ENCODE results near the gene CP.

CP gene

DNA sequence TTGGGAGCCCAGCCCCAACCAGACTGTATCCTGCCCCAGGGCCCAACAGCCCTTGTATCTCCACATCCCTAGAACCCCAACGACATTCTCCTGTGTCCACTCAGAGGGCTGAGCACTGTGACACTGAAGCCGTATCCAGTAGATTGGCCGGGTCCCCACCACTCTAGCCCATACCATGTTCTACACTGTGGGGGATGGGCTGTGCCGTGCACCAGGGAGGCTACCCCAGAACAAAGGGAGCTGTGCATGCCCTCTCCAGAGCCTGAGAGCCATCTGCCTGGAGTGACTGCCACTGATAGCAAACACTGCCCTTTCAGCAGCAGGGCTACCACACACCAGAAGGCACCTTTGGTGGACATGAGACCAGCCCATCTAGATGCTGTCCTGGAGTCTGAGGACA, 37.1 kb upstream of the CP start:
- POLR2A ChIA-PET = no interaction called here
- TF ChIP-seq, protein P1, sequence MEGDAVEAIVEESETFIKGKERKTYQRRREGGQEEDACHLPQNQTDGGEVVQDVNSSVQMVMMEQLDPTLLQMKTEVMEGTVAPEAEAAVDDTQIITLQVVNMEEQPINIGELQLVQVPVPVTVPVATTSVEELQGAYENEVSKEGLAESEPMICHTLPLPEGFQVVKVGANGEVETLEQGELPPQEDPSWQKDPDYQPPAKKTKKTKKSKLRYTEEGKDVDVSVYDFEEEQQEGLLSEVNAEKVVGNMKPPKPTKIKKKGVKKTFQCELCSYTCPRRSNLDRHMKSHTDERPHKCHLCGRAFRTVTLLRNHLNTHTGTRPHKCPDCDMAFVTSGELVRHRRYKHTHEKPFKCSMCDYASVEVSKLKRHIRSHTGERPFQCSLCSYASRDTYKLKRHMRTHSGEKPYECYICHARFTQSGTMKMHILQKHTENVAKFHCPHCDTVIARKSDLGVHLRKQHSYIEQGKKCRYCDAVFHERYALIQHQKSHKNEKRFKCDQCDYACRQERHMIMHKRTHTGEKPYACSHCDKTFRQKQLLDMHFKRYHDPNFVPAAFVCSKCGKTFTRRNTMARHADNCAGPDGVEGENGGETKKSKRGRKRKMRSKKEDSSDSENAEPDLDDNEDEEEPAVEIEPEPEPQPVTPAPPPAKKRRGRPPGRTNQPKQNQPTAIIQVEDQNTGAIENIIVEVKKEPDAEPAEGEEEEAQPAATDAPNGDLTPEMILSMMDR (IDR thresholded peaks at IDR 0.05; ENCODE audit: control extremely low read depth, extremely low read depth, low read depth, missing control alignments) = no peak
- no peak for DNase-seq (ENCODE audit: extremely low spot score)
- CTCF ChIA-PET = no interaction called here

DNA sequence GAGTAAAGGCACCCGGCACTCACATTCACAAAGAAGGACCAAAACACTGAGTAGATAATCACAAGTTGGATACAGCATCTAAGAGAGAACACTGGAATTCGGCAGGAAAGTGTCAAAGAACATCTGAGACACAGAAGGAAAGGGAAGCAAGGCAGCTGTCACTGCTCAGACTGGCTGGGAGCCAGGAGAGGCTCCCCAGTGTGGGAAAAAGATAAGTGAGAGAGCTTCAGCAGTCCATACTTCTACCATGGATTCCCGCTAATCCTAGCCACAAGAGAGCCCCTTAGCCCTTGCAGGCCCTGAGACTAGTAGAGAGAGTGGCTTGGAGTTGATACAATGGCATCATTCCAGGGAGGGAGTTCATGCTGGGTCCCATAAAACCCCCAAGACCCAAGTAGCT, 36.7 kb upstream of the CP start:
- POLR2A ChIA-PET = no interaction called here
- CTCF ChIA-PET = interaction anchor here (1.3 kb wide), 1 partner anchor 230 kb away, joined by 3 read pairs; no protein-coding TSS in a partner anchor
- no peak for DNase-seq (ENCODE audit: extremely low spot score)
- TF ChIP-seq, protein P1 (IDR thresholded peaks at IDR 0.05; ENCODE audit: control extremely low read depth, extremely low read depth, low read depth, missing control alignments) = no peak

DNA sequence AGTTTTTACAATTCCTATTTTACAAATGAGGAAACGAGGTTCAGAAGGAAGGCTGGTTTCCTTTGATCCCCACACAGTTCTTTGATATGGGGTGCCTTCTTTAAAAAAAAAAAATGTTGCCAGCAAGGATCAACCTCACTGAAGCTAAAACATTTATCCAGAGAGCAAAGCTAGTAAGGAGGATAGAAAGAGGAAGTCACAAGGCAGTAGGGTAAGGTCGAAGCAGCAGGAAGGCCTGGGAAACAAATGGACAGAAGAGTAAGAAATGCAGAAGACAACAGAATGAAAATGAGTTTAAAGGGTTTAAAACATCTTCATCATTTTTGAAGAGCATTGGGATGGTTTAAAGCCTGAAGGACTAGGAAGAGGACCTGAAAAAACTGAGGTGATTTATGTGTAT, 30.6 kb upstream of the CP start:
- CTCF ChIA-PET = interaction anchor here (1.0 kb wide), 1 partner anchor 132 kb away, joined by 3 read pairs; no protein-coding TSS in a partner anchor
- TF ChIP-seq, protein P1 (IDR thresholded peaks at IDR 0.05; ENCODE audit: control extremely low read depth, extremely low read depth, low read depth, missing control alignments) = no peak
- DNase-seq (ENCODE audit: extremely low spot score) = no peak
- POLR2A ChIA-PET = no interaction called here

DNA sequence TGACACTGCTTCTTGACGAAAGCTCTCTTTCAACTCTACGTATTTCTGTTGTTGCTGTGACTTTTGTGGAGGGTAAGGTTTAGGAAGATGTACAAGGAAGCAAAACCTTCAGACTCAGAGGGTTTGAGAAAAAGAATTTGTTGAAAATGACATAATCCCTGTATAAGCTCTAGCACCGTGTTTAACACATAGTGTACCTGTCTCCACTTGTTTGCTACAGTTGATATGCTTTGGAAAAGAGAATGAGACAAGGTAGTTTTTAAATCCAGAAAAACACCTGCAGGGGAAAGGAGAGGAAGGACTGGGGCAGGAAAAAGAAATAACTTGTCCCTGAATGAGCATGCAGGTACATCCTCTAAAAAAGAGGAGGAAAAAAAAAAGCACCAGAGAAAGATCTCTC, 29.6 kb upstream of the CP start:
- ChIA-PET CTCF (no interaction called here), POLR2A (no interaction called here)
- TF ChIP-seq, protein P1 (IDR thresholded peaks at IDR 0.05; ENCODE audit: control extremely low read depth, extremely low read depth, low read depth, missing control alignments) = no peak
- DNase-seq (ENCODE audit: extremely low spot score) = no peak

DNA sequence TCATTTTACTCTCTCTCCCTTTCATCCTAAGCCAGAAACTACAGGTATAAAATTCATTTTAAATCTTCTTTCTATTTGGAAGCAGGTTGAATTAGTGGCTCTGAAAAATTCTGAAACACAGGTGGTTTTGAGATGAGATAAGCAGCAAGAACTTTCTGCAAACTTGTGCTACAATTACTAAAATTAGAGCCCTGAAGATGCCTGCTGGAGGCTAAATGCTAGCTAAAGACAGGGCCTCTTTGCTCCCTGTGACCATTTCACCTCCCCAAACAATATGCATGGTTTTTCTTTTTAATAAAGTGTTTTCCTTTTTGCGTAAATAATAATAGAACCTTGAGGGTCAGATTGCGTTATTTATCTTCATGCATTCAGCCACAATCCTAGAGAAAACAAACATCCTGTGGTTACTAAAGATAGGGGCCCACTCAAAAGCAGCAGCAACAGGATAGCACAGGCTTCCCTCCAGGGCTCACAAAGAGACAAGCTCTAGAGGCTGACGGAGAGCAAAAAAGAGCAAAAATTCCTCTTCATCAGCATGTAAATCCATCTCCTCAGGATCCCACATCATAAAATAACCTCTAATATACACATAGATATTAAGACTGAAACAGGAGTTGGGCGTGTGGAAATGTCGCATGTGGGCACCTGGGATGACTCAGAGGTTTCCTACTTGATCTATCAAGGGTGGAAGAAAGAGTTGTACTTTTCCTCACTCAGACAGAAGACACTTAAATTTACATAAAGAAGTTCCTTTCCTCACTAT, 26.5 kb upstream of the CP start:
- TF ChIP-seq, protein P1 (IDR thresholded peaks at IDR 0.05; ENCODE audit: control extremely low read depth, extremely low read depth, low read depth, missing control alignments) = no peak
- ChIA-PET CTCF (interaction anchor here (4.2 kb wide), 1 partner anchor 128 kb away, joined by 22 read pairs; no protein-coding TSS in a partner anchor), POLR2A (no interaction called here)
- no peak for DNase-seq (ENCODE audit: extremely low spot score)

DNA sequence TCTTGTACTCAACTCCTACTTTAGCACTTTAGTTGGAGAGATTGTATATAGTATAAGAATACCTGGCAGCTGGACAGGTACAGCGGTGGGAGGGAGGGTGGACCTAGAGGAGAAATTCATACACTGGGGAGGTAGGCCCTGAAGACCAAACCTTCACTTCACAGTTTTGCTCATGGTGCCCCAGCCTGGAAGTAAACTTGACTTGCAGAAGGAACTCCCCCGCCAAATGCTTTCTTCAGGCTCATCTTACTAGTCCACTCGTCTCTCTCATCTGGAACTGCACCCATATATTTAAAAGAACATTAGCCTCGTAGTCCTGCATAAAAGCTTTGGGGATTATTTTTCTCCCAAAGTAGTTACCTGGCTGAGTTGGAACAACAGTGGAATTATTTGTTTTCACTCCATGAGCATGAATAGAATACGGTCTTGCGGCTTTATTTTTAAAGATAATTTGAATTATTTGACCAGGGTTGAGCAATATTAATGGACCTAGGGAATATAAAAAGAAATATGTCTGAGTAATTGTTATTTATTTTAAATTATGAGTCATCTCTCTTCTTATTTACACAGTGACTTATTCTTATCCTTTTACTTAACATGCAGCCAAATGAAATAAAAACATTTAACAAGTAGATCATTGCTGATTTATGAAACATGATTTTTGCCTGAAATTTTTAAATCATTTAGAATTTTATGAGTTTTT, 25.5 kb upstream of the CP start:
- ChIA-PET POLR2A (no interaction called here), CTCF (interaction anchor here (4.2 kb wide), 1 partner anchor 127 kb away, joined by 22 read pairs; no protein-coding TSS in a partner anchor)
- TF ChIP-seq, protein P1 (IDR thresholded peaks at IDR 0.05; ENCODE audit: control extremely low read depth, extremely low read depth, low read depth, missing control alignments) = no peak
- no peak for DNase-seq (ENCODE audit: extremely low spot score)

Measured in GM10248 (cell line).